ENCODE data around the gene PRKAG2.

PRKAG2 gene

DNA sequence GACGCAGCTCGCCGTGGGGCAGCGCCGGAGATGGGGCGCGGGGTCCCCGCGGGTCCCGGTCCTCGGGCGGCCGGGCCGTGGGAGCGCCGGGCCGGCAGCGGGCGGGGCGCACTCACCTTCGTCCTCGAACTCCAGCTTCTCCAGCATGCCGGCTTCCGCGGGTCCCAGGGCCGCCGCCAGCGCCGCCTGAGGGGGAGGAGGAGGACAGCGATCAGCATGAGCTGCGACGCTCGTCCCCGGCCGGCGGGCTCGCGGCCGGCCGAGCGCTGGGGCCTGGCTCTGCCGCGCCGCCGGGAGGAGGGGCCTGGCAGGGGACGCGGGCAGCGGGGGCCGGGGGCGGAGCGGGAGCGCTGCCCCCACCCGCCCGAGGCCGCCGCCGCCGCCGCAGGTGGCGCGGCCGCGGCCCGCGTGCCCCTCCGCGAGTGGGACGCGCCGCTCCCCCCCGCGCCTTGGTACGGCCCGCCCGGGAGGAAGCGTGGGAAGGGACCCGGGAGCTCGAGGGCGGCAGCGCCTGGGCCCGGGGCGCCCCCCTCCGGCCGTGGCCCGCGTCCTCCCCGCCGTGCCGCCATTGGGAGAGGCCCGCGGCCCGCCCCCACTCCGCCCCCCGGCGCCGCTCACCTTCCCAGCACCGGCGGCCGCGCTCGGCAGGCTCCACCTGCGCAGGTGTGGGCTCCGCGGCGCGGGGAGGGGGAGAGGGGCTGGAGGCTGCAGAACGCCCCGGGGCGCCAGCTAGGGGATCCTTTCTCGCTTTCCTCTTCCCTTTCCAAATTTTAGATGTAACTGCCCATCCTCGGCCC, 244.8 kb downstream of the PRKAG2 start:
- peak overlapping the region in 20 of 21 experiments; percentile 33 to 91 (median 82) for H3K27ac ChIP-seq

DNA sequence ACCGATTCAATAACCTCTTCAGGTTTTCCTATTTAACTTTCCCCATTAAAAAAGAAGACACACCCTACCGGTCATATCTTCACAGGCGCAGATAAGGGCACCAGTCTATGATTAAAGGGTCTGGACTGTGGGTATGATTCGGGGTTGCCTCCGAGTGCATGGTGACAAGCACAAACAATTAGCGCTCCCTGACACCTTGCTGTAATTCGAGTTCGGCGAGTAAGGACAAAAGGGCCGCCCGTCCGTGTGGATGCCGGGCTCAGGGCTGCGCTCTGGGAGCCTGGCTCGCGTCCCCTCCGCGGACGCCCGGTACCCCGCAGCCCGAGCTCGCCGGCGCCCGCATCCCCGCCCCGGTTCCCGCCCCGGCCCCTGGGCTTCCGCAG, 245.4 kb downstream of the PRKAG2 start:
- Histone ChIP-seq H3K4me3 (peak overlapping the region; percentile 45 to 77 (median 63)), H3K27ac (peak overlapping the region in 20 of 21 experiments; percentile 33 to 91 (median 78))

More for the DNA sequence above, 244.8 kb downstream of the PRKAG2 start:
- H3K4me3 ChIP-seq: peak overlapping the region; percentile 45 to 77 (median 63)

- H3K4me3 ChIP-seq: peak overlapping the region; percentile 45 to 77 (median 63)
These were observed 245.9 kb downstream of the PRKAG2 start for GRCh38 chr7:151630851-151631569.

GRCh38 chr7:151630358-151630757, 246.6 kb downstream of the PRKAG2 start:
- Histone ChIP-seq H3K4me3 (peak overlapping the region in 1 of 7 experiments; percentile 68), H3K27ac (no peak overlapping the region)

More at GRCh38 chr7:151630851-151631569, 245.9 kb downstream of the PRKAG2 start:
- peak overlapping the region in 14 of 21 experiments; percentile 33 to 91 (median 81) for H3K27ac ChIP-seq

DNA sequence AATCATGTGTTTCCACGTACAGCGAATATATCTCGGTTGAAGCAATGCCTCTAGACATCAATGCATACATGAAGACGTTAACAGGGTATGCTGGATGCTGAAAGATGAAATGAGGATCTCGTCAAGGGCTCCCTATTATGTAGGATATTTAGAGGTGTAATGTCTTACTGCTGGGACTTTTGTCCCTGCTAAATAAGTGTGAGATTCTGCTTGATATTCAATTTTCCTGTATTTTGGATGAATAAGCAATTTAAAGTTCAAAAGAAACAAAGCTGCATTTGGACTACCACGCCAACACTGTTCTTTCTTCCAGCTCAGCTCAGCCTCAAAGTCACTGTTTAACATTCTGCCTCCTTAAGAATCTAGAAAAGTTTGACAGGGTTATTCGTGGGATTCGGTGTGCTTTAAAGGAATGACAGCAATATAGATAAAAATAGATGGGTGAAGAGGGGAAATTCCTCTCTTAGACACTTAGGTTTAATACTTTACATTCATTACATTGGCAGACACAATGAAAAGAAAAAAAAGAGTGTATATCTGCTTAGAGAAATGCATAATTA, 247.1 kb downstream of the PRKAG2 start:
- H3K27ac ChIP-seq: no peak overlapping the region
- H3K4me3 ChIP-seq: no peak overlapping the region

DNA sequence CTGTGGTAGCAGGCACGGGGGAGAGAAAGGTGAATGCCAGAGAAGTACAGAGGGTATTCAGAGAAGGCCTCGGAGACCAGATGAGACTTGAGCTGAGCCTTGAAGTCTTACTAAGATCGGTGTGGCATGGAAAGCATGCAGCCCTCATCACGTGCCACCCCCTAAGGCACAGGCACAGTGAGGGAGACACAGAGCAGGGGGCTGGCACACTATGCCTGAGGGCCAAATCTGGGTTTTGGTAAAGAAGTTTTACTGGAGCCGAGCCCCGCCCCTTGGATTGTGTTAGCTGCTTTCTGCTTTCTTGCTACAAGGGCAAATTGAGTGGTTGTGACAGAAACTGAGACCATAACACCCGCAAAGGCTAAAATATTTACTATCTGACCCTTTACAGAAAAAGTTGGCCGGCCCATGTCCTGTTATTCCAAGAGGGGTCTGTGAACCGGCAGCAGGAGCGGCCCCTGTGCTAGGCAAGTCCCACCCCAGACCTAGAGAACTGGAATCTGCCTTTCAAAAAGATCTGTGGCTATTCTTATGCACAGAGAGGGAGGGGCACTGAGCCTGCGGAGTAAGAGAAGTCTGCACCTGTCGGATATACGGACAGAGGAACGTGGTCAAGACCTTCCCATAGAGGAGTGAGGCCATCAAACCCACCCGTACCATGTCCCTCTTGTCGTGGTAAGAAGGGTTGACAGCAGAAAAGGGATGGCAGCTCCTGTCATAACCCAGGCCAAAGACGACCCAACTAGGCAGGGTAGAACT, 247.9 kb downstream of the PRKAG2 start:
- peak overlapping the region in 1 of 21 experiments; percentile 7 for H3K27ac ChIP-seq
- H3K4me3 ChIP-seq: no peak overlapping the region

DNA sequence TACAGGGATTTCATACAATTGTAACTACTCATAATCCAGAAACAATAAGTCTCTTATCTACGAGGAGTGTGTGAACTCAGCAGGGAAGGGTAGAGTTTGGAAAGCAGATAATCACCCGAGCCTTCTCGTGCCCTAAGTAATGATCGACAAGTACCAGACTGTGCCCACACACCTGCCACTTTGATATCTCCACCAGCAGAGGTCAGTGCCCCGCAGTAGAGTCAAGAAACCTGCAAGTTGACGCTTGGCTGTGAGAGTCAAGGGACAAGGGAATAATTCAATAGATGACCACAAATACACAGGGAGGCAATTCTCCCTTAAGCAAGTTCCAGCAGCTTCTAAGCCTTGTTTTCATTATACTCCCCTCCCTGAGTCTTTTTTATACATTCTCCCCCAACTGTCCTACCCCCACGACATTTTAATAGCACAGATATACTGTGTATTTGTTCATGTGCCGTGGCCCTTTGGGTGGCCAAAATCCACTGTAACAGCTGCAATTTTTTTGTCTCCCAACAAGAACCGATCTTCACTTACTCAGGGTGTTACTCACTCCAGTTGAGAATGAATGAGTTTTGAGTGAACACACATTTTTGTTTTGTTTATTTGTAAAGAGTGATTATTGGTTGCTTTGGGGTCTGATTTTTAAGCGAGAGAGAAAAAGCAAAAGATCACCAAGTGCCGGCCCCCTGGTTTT, 250.3 kb downstream of the PRKAG2 start:
- Histone ChIP-seq H3K4me3 (no peak overlapping the region), H3K27ac (no peak overlapping the region)

- H3K4me3 ChIP-seq: no peak overlapping the region
- H3K27ac ChIP-seq: no peak overlapping the region
These were observed 251.3 kb downstream of the PRKAG2 start for GRCh38 chr7:151625606-151626005.

DNA sequence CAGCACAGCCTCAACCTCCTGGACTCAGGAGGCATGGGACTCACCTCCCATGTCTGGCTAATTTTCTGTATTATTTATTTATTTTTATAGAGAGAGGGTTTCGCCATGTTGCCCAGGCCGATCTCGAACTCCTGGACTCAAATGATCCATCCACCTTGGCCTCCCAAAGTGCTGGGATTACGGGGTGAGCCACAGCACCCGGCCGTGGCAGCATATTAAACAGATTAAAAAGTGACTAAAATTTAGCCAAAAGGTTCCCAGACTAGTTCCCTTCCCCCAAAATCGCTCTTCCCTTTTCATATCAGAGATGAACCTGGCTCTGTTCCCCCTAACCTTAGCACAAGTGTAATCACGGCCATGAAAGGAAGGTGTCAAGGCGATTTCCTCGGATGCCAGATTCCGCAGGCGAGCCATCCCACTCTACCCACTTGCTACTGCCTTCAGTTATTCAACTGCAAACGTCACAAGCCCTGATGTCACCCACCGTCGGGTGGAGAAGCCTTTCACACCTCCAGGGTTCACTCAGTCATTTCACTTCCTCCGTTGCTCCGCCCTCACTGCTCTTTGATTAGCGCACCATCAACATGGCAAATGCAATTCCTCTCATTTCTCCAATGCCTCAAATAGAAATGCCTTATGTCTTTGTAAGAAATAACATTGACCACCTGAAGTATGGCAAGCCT, 252.5 kb downstream of the PRKAG2 start:
- Histone ChIP-seq H3K4me3 (no peak overlapping the region), H3K27ac (no peak overlapping the region)

- Histone ChIP-seq H3K4me3 (no peak overlapping the region), H3K27ac (peak overlapping the region in 1 of 21 experiments; percentile 5)
These were observed 253.1 kb downstream of the PRKAG2 start for GRCh38 chr7:151623766-151624165.

- H3K27ac ChIP-seq: no peak overlapping the region
- H3K4me3 ChIP-seq: no peak overlapping the region
These were observed 255.0 kb downstream of the PRKAG2 start for GRCh38 chr7:151621961-151622360.

GRCh38 chr7:151616443-151617213, 260.3 kb downstream of the PRKAG2 start:
- no peak overlapping the region for H3K27ac ChIP-seq
- H3K4me3 ChIP-seq: no peak overlapping the region

DNA sequence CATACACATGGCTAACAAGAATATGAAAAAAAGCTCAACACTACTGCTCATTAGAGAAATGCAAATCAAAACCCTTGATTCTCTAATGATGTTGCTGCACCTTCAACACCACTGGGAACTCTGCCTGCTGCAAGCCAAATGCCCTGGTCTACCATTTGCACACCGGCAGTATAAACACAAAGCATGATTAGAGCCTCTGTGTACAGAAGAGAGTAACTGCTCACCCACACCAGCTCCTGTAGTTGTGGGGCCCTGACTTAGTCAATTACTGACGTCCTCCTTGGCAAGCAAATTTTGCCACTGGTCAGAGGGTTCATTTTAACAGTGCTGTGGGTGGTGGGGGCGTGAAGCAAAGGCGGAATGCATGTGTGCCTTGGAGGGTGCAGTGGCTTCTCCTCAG, 261.1 kb downstream of the PRKAG2 start:
- H3K27ac ChIP-seq: no peak overlapping the region
- H3K4me3 ChIP-seq: no peak overlapping the region

- no peak overlapping the region for H3K4me3 ChIP-seq
- H3K27ac ChIP-seq: no peak overlapping the region
These were observed 261.9 kb downstream of the PRKAG2 start for GRCh38 chr7:151615058-151615457.

- no peak overlapping the region for H3K27ac ChIP-seq
- H3K4me3 ChIP-seq: no peak overlapping the region
These were observed 262.9 kb downstream of the PRKAG2 start for GRCh38 chr7:151614019-151614418.

- H3K4me3 ChIP-seq: no peak overlapping the region
These were observed 265.0 kb downstream of the PRKAG2 start for GRCh38 chr7:151611878-151612277.

GRCh38 chr7:151611041-151611440, 265.9 kb downstream of the PRKAG2 start:
- Histone ChIP-seq H3K27ac (no peak overlapping the region), H3K4me3 (no peak overlapping the region)

More at GRCh38 chr7:151611878-151612277, 265.0 kb downstream of the PRKAG2 start:
- H3K27ac ChIP-seq: no peak overlapping the region

- H3K27ac ChIP-seq: no peak overlapping the region
- no peak overlapping the region for H3K4me3 ChIP-seq
These were observed 268.8 kb downstream of the PRKAG2 start for GRCh38 chr7:151608031-151608551.

Measured in skin epidermis (tissue), 12 donors.